Thoracic aorta (tissue), 2 donors: ENCODE measurements around the gene RAB3GAP2. TPM values are rescaled to one million over a fixed set of nuclear protein-coding genes. Genes with fewer than 3 reads are reported as not detected.
"Not testable (repeated sequence)": the region's sequence is repeated elsewhere in the genome, so short reads cannot be mapped to it uniquely, and the experiment has no call there.

ENCODE experiments used
- ATAC-seq: fragments of 150-250 bp; one replicate; pipeline ENCODE4 v1.8.0; 2017; ENCODE audit warnings: low read depth; ENCODE audit not compliant: insufficient number of reproducible peaks, low FRiP score
- DNase-seq: peaks from one replicate; pipeline ENCODE4 v3.0.0-alpha.2; 2020; ENCODE audit warnings: low spot score
- H3K27ac ChIP-seq, 2 donors: fragments of 200-600 bp; sonication (generic); 1 replicate in 1 of 2; 2 replicates in 1 of 2; pipeline ENCODE4 v1.5.1; 2016; ENCODE audit warnings: mild to moderate bottlenecking in 2 of 2, moderate library complexity in 2 of 2
- H3K27me3 ChIP-seq: fragments of 200-600 bp; sonication (generic); replicated peaks from 2 replicates; pipeline ENCODE4 v1.6.0; 2016; ENCODE audit warnings: mild to moderate bottlenecking; ENCODE audit not compliant: insufficient read depth
- H3K36me3 ChIP-seq: fragments of 200-600 bp; sonication (generic); one replicate; pipeline ENCODE4 v1.5.1; 2016
- H3K4me1 ChIP-seq, 2 donors: fragments of 200-600 bp; sonication (generic); 1 replicate in 1 of 2; 2 replicates in 1 of 2; pipeline versions ENCODE4 v1.5.1 to v1.6.0; 2016; ENCODE audit warnings: low read depth in 2 of 2, mild to moderate bottlenecking in 1 of 2; ENCODE audit not compliant: control insufficient read depth in 1 of 2
- H3K4me3 ChIP-seq: fragments of 200-600 bp; sonication (generic); 2 replicates; pipeline ENCODE4 v1.5.1; 2016; ENCODE audit warnings: mild to moderate bottlenecking
- H3K9me3 ChIP-seq: fragments of 200-600 bp; sonication (generic); 2 replicates; pipeline ENCODE4 v1.5.1; 2016
- total RNA-seq, 2 donors: library from RNA; depleted of rRNA; stranded (reverse); fragments of >200 nt; gene quantifications; one replicate each; pipeline versions ENCODE4 v1.1.0 to v1.2.3, GENCODE V29; 2016
- TF ChIP-seq, protein P1 (sequence below): fragments of 200-600 bp; sonication (generic); IDR thresholded peaks from one replicate; pipeline ENCODE4 v1.5.1; 2019; ENCODE audit warnings: antibody characterized with exemption

The RAB3GAP2 gene
- total RNA-seq, 2 donors from 2014 or later, result 22.5 to 37.9 TPM

GRCh38 chr1:220239966-220240365 lies 32.3 kb downstream of the RAB3GAP2 start:
- peaks cover 23 to 33% of the 10 kb centered on the region in 2 donors for H3K4me1 ChIP-seq
- no peaks in the 10 kb centered on the region for H3K36me3 ChIP-seq
- no peak overlapping the region for H3K27ac ChIP-seq
- DNase-seq (no peak), ATAC-seq (no peak)
- H3K9me3 ChIP-seq, result no peaks in the 10 kb centered on the region
- H3K27me3 ChIP-seq, result no peaks in the 10 kb centered on the region
- H3K4me3 ChIP-seq, result no peak overlapping the region
- TF ChIP-seq, protein P1, sequence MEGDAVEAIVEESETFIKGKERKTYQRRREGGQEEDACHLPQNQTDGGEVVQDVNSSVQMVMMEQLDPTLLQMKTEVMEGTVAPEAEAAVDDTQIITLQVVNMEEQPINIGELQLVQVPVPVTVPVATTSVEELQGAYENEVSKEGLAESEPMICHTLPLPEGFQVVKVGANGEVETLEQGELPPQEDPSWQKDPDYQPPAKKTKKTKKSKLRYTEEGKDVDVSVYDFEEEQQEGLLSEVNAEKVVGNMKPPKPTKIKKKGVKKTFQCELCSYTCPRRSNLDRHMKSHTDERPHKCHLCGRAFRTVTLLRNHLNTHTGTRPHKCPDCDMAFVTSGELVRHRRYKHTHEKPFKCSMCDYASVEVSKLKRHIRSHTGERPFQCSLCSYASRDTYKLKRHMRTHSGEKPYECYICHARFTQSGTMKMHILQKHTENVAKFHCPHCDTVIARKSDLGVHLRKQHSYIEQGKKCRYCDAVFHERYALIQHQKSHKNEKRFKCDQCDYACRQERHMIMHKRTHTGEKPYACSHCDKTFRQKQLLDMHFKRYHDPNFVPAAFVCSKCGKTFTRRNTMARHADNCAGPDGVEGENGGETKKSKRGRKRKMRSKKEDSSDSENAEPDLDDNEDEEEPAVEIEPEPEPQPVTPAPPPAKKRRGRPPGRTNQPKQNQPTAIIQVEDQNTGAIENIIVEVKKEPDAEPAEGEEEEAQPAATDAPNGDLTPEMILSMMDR, result no peak

GRCh38 chr1:220239213-220239612 lies 33.0 kb downstream of the RAB3GAP2 start:
- H3K36me3 ChIP-seq, result no peaks in the 10 kb centered on the region
- H3K27me3 ChIP-seq, result no peaks in the 10 kb centered on the region
- no peak for ATAC-seq
- TF ChIP-seq, protein P1, result no peak
- H3K4me1 ChIP-seq, result peaks cover 23 to 38% of the 10 kb centered on the region in 2 donors
- no peaks in the 10 kb centered on the region for H3K9me3 ChIP-seq
- H3K27ac ChIP-seq, result no peak overlapping the region
- no peak for DNase-seq
- no peak overlapping the region for H3K4me3 ChIP-seq

GRCh38 chr1:220236278-220236677 lies 36.0 kb downstream of the RAB3GAP2 start:
- not testable (repeated sequence) for ATAC-seq, H3K9me3 ChIP-seq, H3K27ac ChIP-seq

GRCh38 chr1:220235462-220235861 lies 36.8 kb downstream of the RAB3GAP2 start:
- no peak overlapping the region for H3K27ac ChIP-seq
- H3K4me1 ChIP-seq, result peaks cover 9 to 27% of the 10 kb centered on the region in 2 donors
- no peaks in the 10 kb centered on the region for H3K9me3 ChIP-seq
- TF ChIP-seq, protein P1, result no peak
- ATAC-seq, result no peak
- DNase-seq, result no peak
- no peak overlapping the region for H3K4me3 ChIP-seq
- no peaks in the 10 kb centered on the region for H3K36me3 ChIP-seq
- H3K27me3 ChIP-seq, result no peaks in the 10 kb centered on the region

More at GRCh38 chr1:220236278-220236677, 36.0 kb downstream of the RAB3GAP2 start:
- H3K4me1 ChIP-seq, result peaks cover 15 to 36% of the 10 kb centered on the region in 2 donors
- not testable (repeated sequence) for H3K27me3 ChIP-seq, DNase-seq, H3K36me3 ChIP-seq, H3K4me3 ChIP-seq

- no peaks in the 10 kb centered on the region for H3K27me3 ChIP-seq
- no peaks in the 10 kb centered on the region for H3K9me3 ChIP-seq
- no peaks in the 10 kb centered on the region for H3K36me3 ChIP-seq
- DNase-seq (no peak), ATAC-seq (no peak)
- no peak overlapping the region for H3K4me3 ChIP-seq
- no peak overlapping the region for H3K27ac ChIP-seq
- TF ChIP-seq, protein P1, result no peak
- H3K4me1 ChIP-seq, result peaks cover 5 to 13% of the 10 kb centered on the region in 2 donors
Measured at GRCh38 chr1:220233927-220234326, 38.3 kb downstream of the RAB3GAP2 start.

GRCh38 chr1:220229771-220230170 lies 42.5 kb downstream of the RAB3GAP2 start:
- ATAC-seq, result no peak
- Histone ChIP-seq H3K4me1 (peaks cover 6 to 12% of the 10 kb centered on the region in 2 donors), H3K4me3 (no peak overlapping the region), H3K27ac (no peak overlapping the region), H3K9me3 (no peaks in the 10 kb centered on the region), H3K36me3 (no peaks in the 10 kb centered on the region), H3K27me3 (no peaks in the 10 kb centered on the region)
- TF ChIP-seq, protein P1, result no peak
- DNase-seq, result no peak
